Transverse colon (tissue), 3 donors: ENCODE data around the gene ZNF516.

ENCODE experiments used
- POLR2A ChIP-seq: fragments of 450-650 bp; IDR thresholded peaks from one replicate; pipeline ENCODE4 v1.6.1; 2016; ENCODE audit warnings: antibody characterized with exemption, mild to moderate bottlenecking, moderate library complexity
- POLR2AphosphoS5 ChIP-seq, 3 donors: sonication (generic); formaldehyde crosslinking; IDR thresholded peaks; one replicate each; pipeline ENCODE4 v1.6.1; 2016; ENCODE audit warnings: antibody characterized with exemption in 3 of 3

- TF ChIP-seq POLR2A (no peak), POLR2AphosphoS5 (IDR thresholded peaks at IDR 0.05) (no peak)
These were observed 12.8 kb downstream of the ZNF516 start for GRCh38 chr18:76482267-76482666.
